Endothelial cell of umbilical vein (primary cell): ENCODE results near the gene CBLB. TPM values are rescaled to one million over a fixed set of nuclear protein-coding genes. Genes with fewer than 3 reads are reported as not detected.

Experiments used
- BruUV-seq: library from RNA; stranded (reverse); fragments of 400-500 nt; replicated peaks from 2 replicates; lab custom pipeline; 2021; lab: Mats Ljungman, UMichigan
- CTCF ChIA-PET: fragments of 300-600, 350-600 bp; sonication (Branson Sonifier 250); formaldehyde crosslinking; loops from one replicate; lab custom pipeline; 2021; ENCODE audit warnings: antibody characterized with exemption, inconsistent platforms; lab: Charles Lee
- POLR2A ChIA-PET: fragments of 300-600, 350-600 bp; sonication (Branson Sonifier 250); formaldehyde crosslinking; loops from one replicate; lab custom pipeline; 2021; ENCODE audit warnings: antibody characterized with exemption, inconsistent platforms; lab: Charles Lee
- DNase-seq: peaks from one replicate; pipeline ENCODE4 v3.0.0-alpha.2; 2011; ENCODE audit warnings: low read depth, low spot score
- FAIRE-seq: peaks from 2 replicates; lab custom pipeline; 2011; peaks lifted over from hg19 to GRCh38; lab: Jason Lieb, UNC
- H2AFZ ChIP-seq: 2 replicates; pipeline ENCODE4 v1.6.0; 2012; ENCODE audit warnings: low read depth, low read length, control low read depth, inconsistent platforms
- H3K27ac ChIP-seq: 2 replicates; pipeline ENCODE4 v1.5.1; 2011; ENCODE audit warnings: low read depth, mild to moderate bottlenecking, control low read depth, low read length, moderate library complexity; ENCODE audit not compliant: insufficient read depth
- H3K27me3 ChIP-seq, 2 experiments: 2 replicates each; pipeline versions ENCODE4 v1.6.0 to v1.6.1; 2011; ENCODE audit warnings: low read length in 2 of 2, mixed read lengths in 1 of 2; ENCODE audit not compliant: control insufficient read depth in 2 of 2, insufficient read depth in 2 of 2
- H3K36me3 ChIP-seq, 2 experiments: 2 replicates in 1 of 2; 3 replicates in 1 of 2; pipeline ENCODE4 v1.5.1; 2011; ENCODE audit warnings: low read length in 2 of 2, mild to moderate bottlenecking in 1 of 2, moderate library complexity in 1 of 2; ENCODE audit not compliant: control insufficient read depth in 2 of 2, insufficient read depth in 2 of 2; ENCODE audit errors: extremely low read depth in 1 of 2
- H3K4me1 ChIP-seq: 3 replicates; pipeline ENCODE4 v1.5.1; 2011; ENCODE audit warnings: mild to moderate bottlenecking, low read length; ENCODE audit not compliant: control insufficient read depth, insufficient read depth; ENCODE audit errors: extremely low read depth
- H3K4me2 ChIP-seq: 2 replicates; pipeline ENCODE4 v1.6.1; 2011; ENCODE audit warnings: low read length, control low read depth, mixed read lengths; ENCODE audit not compliant: insufficient read depth
- H3K4me3 ChIP-seq, 3 experiments: fragments of 200-600 bp in 1 of 3; sonication (generic), shearing (Covaris generic) in 1 of 3; replicated peaks in 1 of 3; 2 replicates each; pipeline ENCODE4 v1.5.1; 2011 to 2016; ENCODE audit warnings: control low read depth in 3 of 3, low read length in 3 of 3, mild to moderate bottlenecking in 2 of 3, inconsistent platforms in 1 of 3, low read depth in 1 of 3, moderate library complexity in 1 of 3; ENCODE audit not compliant: insufficient read depth in 1 of 3
- H3K79me2 ChIP-seq: 2 replicates; pipeline ENCODE4 v1.6.0; 2012; ENCODE audit warnings: low read length, inconsistent platforms; ENCODE audit not compliant: control insufficient read depth, insufficient read depth
- H3K9ac ChIP-seq: replicated peaks from 2 replicates; pipeline ENCODE3; 2011; ENCODE audit warnings: low read length, control low read depth; ENCODE audit not compliant: insufficient read depth; ENCODE audit errors: extremely low read depth
- H3K9me1 ChIP-seq: replicated peaks from 3 replicates; pipeline ENCODE4 v1.6.0; 2011; ENCODE audit warnings: mild to moderate bottlenecking, low read length; ENCODE audit not compliant: control insufficient read depth, insufficient read depth; ENCODE audit errors: extremely low read depth
- H3K9me3 ChIP-seq: replicated peaks from 2 replicates; pipeline ENCODE4 v1.5.1; 2012; ENCODE audit warnings: low read length, inconsistent platforms; ENCODE audit not compliant: control insufficient read depth, insufficient read depth
- H4K20me1 ChIP-seq: replicated peaks from 2 replicates; pipeline ENCODE3; 2011; ENCODE audit warnings: mild to moderate bottlenecking, low read length; ENCODE audit not compliant: control insufficient read depth, insufficient read depth; ENCODE audit errors: extremely low read depth
- EZH2 ChIP-seq: IDR thresholded peaks from 2 replicates; pipeline ENCODE4 v1.6.1; 2012; ENCODE audit warnings: borderline replicate concordance, low read depth, mild to moderate bottlenecking, moderate library complexity, low read length, inconsistent platforms; ENCODE audit not compliant: severe bottlenecking
- FOS ChIP-seq: IDR thresholded peaks from 2 replicates; pipeline ENCODE4 v1.6.1; 2011; ENCODE audit warnings: mild to moderate bottlenecking, low read length, moderate library complexity, borderline replicate concordance; ENCODE audit not compliant: insufficient read depth
- GATA2 ChIP-seq: IDR thresholded peaks from 2 replicates; pipeline ENCODE4 v1.7.0; 2011; ENCODE audit warnings: low read depth, mild to moderate bottlenecking, moderate library complexity, mixed read lengths, low read length; ENCODE audit not compliant: insufficient read length, insufficient read depth
- JUN ChIP-seq: IDR thresholded peaks from 2 replicates; pipeline ENCODE4 v1.6.1; 2011; ENCODE audit warnings: borderline replicate concordance, low read depth; ENCODE audit not compliant: insufficient read length, insufficient read depth
- MAX ChIP-seq: IDR thresholded peaks from 2 replicates; pipeline ENCODE4 v1.6.1; 2011; ENCODE audit not compliant: insufficient read depth, insufficient read length
- MYC ChIP-seq: IDR thresholded peaks from one replicate; pipeline ENCODE4 v1.6.1; 2011; ENCODE audit warnings: mild to moderate bottlenecking, low read depth, low read length
- POLR2A ChIP-seq: IDR thresholded peaks from 2 replicates; pipeline ENCODE4 v1.6.1; 2012; ENCODE audit warnings: low read depth, mild to moderate bottlenecking, control low read depth, low read length
- POLR2AphosphoS5 ChIP-seq: IDR thresholded peaks from 2 replicates; pipeline ENCODE4 v1.6.1; 2012; ENCODE audit warnings: low read depth, mild to moderate bottlenecking, control low read depth, low read length, moderate library complexity; ENCODE audit not compliant: insufficient read depth
- dilution Hi-C: fragments of 300-500 bp; cut with MboI; formaldehyde crosslinking; loops from one replicate; pipeline ENCODE4 v1.15.0; 2019; ENCODE audit warnings: low sequenced_read_pairs; ENCODE audit not compliant: extremely low pct_ligation_motif_present
- intact Hi-C: fragments of 100-400 bp; cut with micrococcal nuclease; formaldehyde crosslinking; loops from one replicate; pipeline ENCODE4 v1.10.0; 2022
- polyA plus RNA-seq, 4 experiments: library from polyadenylated mRNA; depleted of rRNA in 3 of 4; stranded (reverse) in 3 of 4; unstranded in 1 of 4; fragments of >200 nt; gene quantifications; 2 replicates each; pipeline versions ENCODE4 v1.2.1 to v1.2.3, GENCODE V29; 2011 to 2012; ENCODE audit warnings: missing spikeins in 1 of 4
- total RNA-seq: library from RNA; stranded (reverse); gene quantifications from 2 replicates; pipeline ENCODE4 v1.2.3, GENCODE V29; 2021
- TF ChIP-seq, protein P1 (sequence below), 2 donors: IDR thresholded peaks; 1 replicate in 1 of 2; 2 replicates in 1 of 2; pipeline ENCODE4 v1.5.1; 2011; ENCODE audit warnings: low read length in 2 of 2, mild to moderate bottlenecking in 2 of 2, moderate library complexity in 2 of 2, control low read depth in 1 of 2, inconsistent platforms in 1 of 2, low read depth in 1 of 2; ENCODE audit not compliant: insufficient read depth in 1 of 2; ENCODE audit errors: extremely low read depth in 1 of 2

CBLB gene
- total and polyA plus RNA-seq, 2 donors (not counting 3 experiments of a cell fraction or from before 2014, with no cell fraction given) = 17.8 to 39.6 TPM

GRCh38 chr3:105866656-105867653 is 1.9 kb downstream of the CBLB start:
- Histone ChIP-seq H3K9me1 (no peaks in the 10 kb centered on the region), H3K4me3 (peak overlapping the region; percentile 84 to 97 (median 94)), H3K27ac (peak overlapping the region; percentile 64), H4K20me1 (no peaks in the 10 kb centered on the region), H3K9me3 (no peaks in the 10 kb centered on the region), H2AFZ (no peak overlapping the region), H3K4me1 (peaks cover 42% of the 10 kb centered on the region), H3K4me2 (peak overlapping the region; percentile 97), H3K79me2 (peaks cover 43% of the 10 kb centered on the region), H3K36me3 (peaks cover 0 to 2% of the 10 kb centered on the region in 2 experiments), H3K9ac (peak overlapping the region; percentile 93), H3K27me3 (no peaks in the 10 kb centered on the region)
- dilution Hi-C loops (no loop called here), intact Hi-C loops (loop anchor here (5.0 to 10.0 kb wide), 3 partner anchors 502 to 1198 kb away; partner anchors contain the start of gene ALCAM)
- ChIA-PET POLR2A (no interaction called here), CTCF (interaction anchor here (1.0 to 2.7 kb wide), 4 partner anchors 43 to 1198 kb away, joined by 4 to 9 read pairs (median 6); no protein-coding TSS in a partner anchor)
- DNase-seq (peak; percentile 89), FAIRE-seq (peak; percentile 8)
- TSS peak; percentile 29 for BruUV-seq
- peak; percentile 27 for TF ChIP-seq POLR2A
- TF ChIP-seq POLR2AphosphoS5 = no peak

DNA sequence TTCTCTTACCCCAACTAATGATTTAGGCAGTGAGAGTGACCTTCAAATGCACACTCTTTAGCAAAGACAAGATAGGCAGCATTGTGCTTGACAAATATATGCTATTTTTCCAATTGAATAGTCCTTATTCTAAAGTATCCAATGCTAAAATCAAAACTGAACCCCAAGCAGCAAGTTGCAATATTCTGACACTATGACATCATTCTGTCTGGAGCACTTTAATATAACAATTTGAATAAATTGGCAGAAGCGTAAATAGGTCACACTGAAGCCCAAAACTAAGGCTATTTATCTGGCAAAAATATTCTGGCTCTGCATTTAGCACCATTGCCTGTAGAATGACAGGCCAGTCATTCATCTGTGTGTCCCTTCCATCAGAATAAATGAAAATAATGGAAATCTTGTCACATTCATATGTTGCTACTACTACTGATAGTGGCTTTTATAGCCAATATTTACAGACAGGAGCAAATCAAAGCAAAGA is 2.9 kb downstream of the CBLB start:
- peak overlapping the region; percentile 93 for H3K9ac ChIP-seq
- ChIA-PET POLR2A (no interaction called here), CTCF (interaction anchor here (2.7 kb wide), 1 partner anchor 744 kb away, joined by 9 read pairs; no protein-coding TSS in a partner anchor)
- peaks cover 50% of the 10 kb centered on the region for H3K79me2 ChIP-seq
- peak overlapping the region; percentile 64 for H3K27ac ChIP-seq
- peak overlapping the region; percentile 97 for H3K4me2 ChIP-seq
- no peaks in the 10 kb centered on the region for H3K9me3 ChIP-seq
- peaks cover 47% of the 10 kb centered on the region for H3K4me1 ChIP-seq
- BruUV-seq = no TSS peak
- FAIRE-seq (no peak), DNase-seq (peak; percentile 35)
- H3K9me1 ChIP-seq = no peaks in the 10 kb centered on the region
- H3K27me3 ChIP-seq = no peaks in the 10 kb centered on the region
- intact Hi-C loops (loop anchor here (5.0 to 10.0 kb wide), 3 partner anchors 501 to 1199 kb away; partner anchors contain the start of gene ALCAM), dilution Hi-C loops (no loop called here)
- peak overlapping the region in 2 of 3 experiments; percentile 94 to 97 for H3K4me3 ChIP-seq
- peaks cover 0 to 2% of the 10 kb centered on the region in 2 experiments for H3K36me3 ChIP-seq
- no peaks in the 10 kb centered on the region for H4K20me1 ChIP-seq
- TF ChIP-seq MAX (no peak), POLR2AphosphoS5 (no peak), EZH2 (no peak), POLR2A (no peak), MYC (no peak), JUN (no peak), GATA2 (no peak), FOS (no peak)
- TF ChIP-seq, protein P1, sequence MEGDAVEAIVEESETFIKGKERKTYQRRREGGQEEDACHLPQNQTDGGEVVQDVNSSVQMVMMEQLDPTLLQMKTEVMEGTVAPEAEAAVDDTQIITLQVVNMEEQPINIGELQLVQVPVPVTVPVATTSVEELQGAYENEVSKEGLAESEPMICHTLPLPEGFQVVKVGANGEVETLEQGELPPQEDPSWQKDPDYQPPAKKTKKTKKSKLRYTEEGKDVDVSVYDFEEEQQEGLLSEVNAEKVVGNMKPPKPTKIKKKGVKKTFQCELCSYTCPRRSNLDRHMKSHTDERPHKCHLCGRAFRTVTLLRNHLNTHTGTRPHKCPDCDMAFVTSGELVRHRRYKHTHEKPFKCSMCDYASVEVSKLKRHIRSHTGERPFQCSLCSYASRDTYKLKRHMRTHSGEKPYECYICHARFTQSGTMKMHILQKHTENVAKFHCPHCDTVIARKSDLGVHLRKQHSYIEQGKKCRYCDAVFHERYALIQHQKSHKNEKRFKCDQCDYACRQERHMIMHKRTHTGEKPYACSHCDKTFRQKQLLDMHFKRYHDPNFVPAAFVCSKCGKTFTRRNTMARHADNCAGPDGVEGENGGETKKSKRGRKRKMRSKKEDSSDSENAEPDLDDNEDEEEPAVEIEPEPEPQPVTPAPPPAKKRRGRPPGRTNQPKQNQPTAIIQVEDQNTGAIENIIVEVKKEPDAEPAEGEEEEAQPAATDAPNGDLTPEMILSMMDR (IDR thresholded peaks at IDR 0.05; ENCODE audit: extremely low read depth in 1 of 2, insufficient read depth in 1 of 2, low read depth in 1 of 2, low read length in 2 of 2) = no peak
- no peak overlapping the region for H2AFZ ChIP-seq
